Measurements from ENCODE around the gene CLDN14. TPM values are rescaled to one million over a fixed set of nuclear protein-coding genes. Genes with fewer than 3 reads are reported as not detected.
A peak's percentile ranks its signal among the peaks of the same experiment; 100 is the strongest.

Gene CLDN14
- polyA plus RNA-seq, 3 donors: not detected

DNA sequence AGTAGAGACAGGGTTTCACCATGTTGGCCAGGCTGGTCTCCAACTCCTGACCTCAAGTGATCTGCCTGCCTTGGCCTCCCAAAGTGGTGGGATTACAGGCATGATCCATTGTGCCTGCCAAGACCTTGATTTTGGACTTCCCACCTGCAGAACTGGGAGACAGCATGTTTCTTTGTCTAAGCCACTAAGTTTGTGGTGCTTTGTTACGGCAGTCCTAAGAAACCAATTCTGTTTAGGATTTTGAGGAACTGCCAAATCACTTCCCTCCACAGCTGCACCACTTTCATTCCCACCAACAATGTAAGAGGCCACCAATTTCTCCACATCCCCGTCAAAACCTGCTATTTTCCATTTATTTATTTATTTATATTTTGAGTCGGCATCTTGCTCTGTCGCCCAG lies 48.7 kb downstream of the CLDN14 start:
- Histone ChIP-seq H3K79me2 (ENCODE audit: insufficient read depth, low read length) (no peaks in the 10 kb centered on the region), H3K4me3 (replicated peaks in 1 of 3; ENCODE audit: low read depth in 2 of 3, low read length in 3 of 3) (no peak overlapping the region), H3K27ac (ENCODE audit: low read depth in 1 of 2, low read length in 2 of 2) (no peak overlapping the region), H2AFZ (ENCODE audit: insufficient read depth, low read depth, low read length, poor library complexity, severe bottlenecking) (no peak overlapping the region), H4K20me1 (ENCODE audit: insufficient read depth, low read length) (no peaks in the 10 kb centered on the region), H3K4me2 (replicated peaks; ENCODE audit: extremely low read depth, low read length, poor library complexity, severe bottlenecking) (no peak overlapping the region), H3K9me3 (replicated peaks in 1 of 2; ENCODE audit: control insufficient read depth in 1 of 2, insufficient read depth in 1 of 2, low read length in 2 of 2) (no peaks in the 10 kb centered on the region), H3K4me1 (ENCODE audit: control insufficient read depth in 1 of 2, insufficient read depth in 2 of 2, low read length in 2 of 2) (peaks cover 21 to 22% of the 10 kb centered on the region in 2 donors), H3K36me3 (replicated peaks in 1 of 2; ENCODE audit: control insufficient read depth in 1 of 2, insufficient read depth in 2 of 2, low read length in 2 of 2) (no peaks in the 10 kb centered on the region), H3K9ac (ENCODE audit: insufficient read depth, low read length, poor library complexity, severe bottlenecking) (no peak overlapping the region), H3K27me3 (ENCODE audit: control insufficient read depth in 2 of 2, insufficient read depth in 2 of 2, low read length in 2 of 2) (peaks cover 0 to 14% of the 10 kb centered on the region in 2 donors)
- Mint-ChIP-seq H3K27me3 (ENCODE audit: low read depth in 3 of 3) (peaks cover 22 to 35% (median 31%) of the 10 kb centered on the region in 3 donors), H3K4me3 (peak overlapping the region; percentile 35 to 83), H3K4me1 (peaks cover 32% of the 10 kb centered on the region), H3K27ac (peak overlapping the region in 4 of 7 donors; percentile 60 to 89 (median 85)), H3K9me3 (no peaks in the 10 kb centered on the region), H3K36me3 (peaks cover 0 to 9% of the 10 kb centered on the region in 2 donors)
- WGBS (ENCODE audit: insufficient coverage): no CpG with 5 or more reads among the region's 4 CpGs
- DNase-seq: peak in 2 of 3 donors; percentile 42 to 53
- TF ChIP-seq, protein P1, sequence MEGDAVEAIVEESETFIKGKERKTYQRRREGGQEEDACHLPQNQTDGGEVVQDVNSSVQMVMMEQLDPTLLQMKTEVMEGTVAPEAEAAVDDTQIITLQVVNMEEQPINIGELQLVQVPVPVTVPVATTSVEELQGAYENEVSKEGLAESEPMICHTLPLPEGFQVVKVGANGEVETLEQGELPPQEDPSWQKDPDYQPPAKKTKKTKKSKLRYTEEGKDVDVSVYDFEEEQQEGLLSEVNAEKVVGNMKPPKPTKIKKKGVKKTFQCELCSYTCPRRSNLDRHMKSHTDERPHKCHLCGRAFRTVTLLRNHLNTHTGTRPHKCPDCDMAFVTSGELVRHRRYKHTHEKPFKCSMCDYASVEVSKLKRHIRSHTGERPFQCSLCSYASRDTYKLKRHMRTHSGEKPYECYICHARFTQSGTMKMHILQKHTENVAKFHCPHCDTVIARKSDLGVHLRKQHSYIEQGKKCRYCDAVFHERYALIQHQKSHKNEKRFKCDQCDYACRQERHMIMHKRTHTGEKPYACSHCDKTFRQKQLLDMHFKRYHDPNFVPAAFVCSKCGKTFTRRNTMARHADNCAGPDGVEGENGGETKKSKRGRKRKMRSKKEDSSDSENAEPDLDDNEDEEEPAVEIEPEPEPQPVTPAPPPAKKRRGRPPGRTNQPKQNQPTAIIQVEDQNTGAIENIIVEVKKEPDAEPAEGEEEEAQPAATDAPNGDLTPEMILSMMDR (IDR thresholded peaks at IDR 0.05): no peak
- intact Hi-C loops (cut with micrococcal nuclease): no loop called here

GRCh38 chr21:36430841-36431240 lies 49.1 kb downstream of the CLDN14 start:
- H2AFZ ChIP-seq (ENCODE audit: insufficient read depth, low read depth, low read length, poor library complexity, severe bottlenecking): no peak overlapping the region
- peak overlapping the region; percentile 71 for H3K4me2 ChIP-seq (replicated peaks; ENCODE audit: extremely low read depth, low read length, poor library complexity, severe bottlenecking)
- no peaks in the 10 kb centered on the region for H3K36me3 ChIP-seq (replicated peaks in 1 of 2; ENCODE audit: control insufficient read depth in 1 of 2, insufficient read depth in 2 of 2, low read length in 2 of 2)
- Mint-ChIP-seq H3K36me3 (peaks cover 0 to 9% of the 10 kb centered on the region in 2 donors), H3K9me3 (no peaks in the 10 kb centered on the region), H3K4me1 (peaks cover 32% of the 10 kb centered on the region), H3K27ac (peak overlapping the region in 5 of 7 donors; percentile 70 to 97 (median 85)), H3K27me3 (ENCODE audit: low read depth in 3 of 3) (peaks cover 22 to 38% (median 31%) of the 10 kb centered on the region in 3 donors), H3K4me3 (peak overlapping the region; percentile 83 to 93)
- H3K9me3 ChIP-seq (replicated peaks in 1 of 2; ENCODE audit: control insufficient read depth in 1 of 2, insufficient read depth in 1 of 2, low read length in 2 of 2): no peaks in the 10 kb centered on the region
- no peak for DNase-seq
- H3K79me2 ChIP-seq (ENCODE audit: insufficient read depth, low read length): no peaks in the 10 kb centered on the region
- TF ChIP-seq, protein P1 (IDR thresholded peaks at IDR 0.05): no peak
- H3K27ac ChIP-seq (ENCODE audit: low read depth in 1 of 2, low read length in 2 of 2): peak overlapping the region in 1 of 2 donors; percentile 38
- H3K4me3 ChIP-seq (replicated peaks in 1 of 3; ENCODE audit: low read depth in 2 of 3, low read length in 3 of 3): peak overlapping the region in 1 of 3 experiments; percentile 56
- WGBS (ENCODE audit: insufficient coverage): 97% methylated on average over 4 of the region's 4 CpGs
- H3K4me1 ChIP-seq (ENCODE audit: control insufficient read depth in 1 of 2, insufficient read depth in 2 of 2, low read length in 2 of 2): peaks cover 21 to 22% of the 10 kb centered on the region in 2 donors
- H3K9ac ChIP-seq (ENCODE audit: insufficient read depth, low read length, poor library complexity, severe bottlenecking): peak overlapping the region; percentile 50
- peaks cover 0 to 14% of the 10 kb centered on the region in 2 donors for H3K27me3 ChIP-seq (ENCODE audit: control insufficient read depth in 2 of 2, insufficient read depth in 2 of 2, low read length in 2 of 2)
- intact Hi-C loops (cut with micrococcal nuclease): no loop called here
- no peaks in the 10 kb centered on the region for H4K20me1 ChIP-seq (ENCODE audit: insufficient read depth, low read length)
